ENCODE measurements around the gene ESYT1.

ESYT1 gene

GRCh38 chr12:56160193-56160763 is 32.2 kb downstream of the ESYT1 start:
- peak in 1 of 42 donors; percentile 41 for DNase-seq
- intact Hi-C loops (cut with DNase I): no loop called here

GRCh38 chr12:56160894-56161689 is 33.0 kb downstream of the ESYT1 start:
- DNase-seq: no peak
- intact Hi-C loops (cut with DNase I): no loop called here

- intact Hi-C loops (cut with DNase I): no loop called here
- DNase-seq: no peak
Observed at GRCh38 chr12:56161690-56162351, 33.8 kb downstream of the ESYT1 start.

GRCh38 chr12:56162468-56163290 is 34.6 kb downstream of the ESYT1 start:
- intact Hi-C loops (cut with DNase I): no loop called here
- peak in 2 of 42 donors; percentile 7 to 28 for DNase-seq

- intact Hi-C loops (cut with DNase I): no loop called here
- DNase-seq: no peak
Observed at GRCh38 chr12:56163533-56164344, 35.7 kb downstream of the ESYT1 start.

GRCh38 chr12:56164345-56164729 is 36.3 kb downstream of the ESYT1 start:
- intact Hi-C loops (cut with DNase I): no loop called here
- DNase-seq: no peak

GRCh38 chr12:56165369-56165768 is 37.3 kb downstream of the ESYT1 start:
- intact Hi-C loops (cut with DNase I): no loop called here
- no peak for DNase-seq

- intact Hi-C loops (cut with DNase I): no loop called here
- no peak for DNase-seq
Observed at GRCh38 chr12:56169229-56169759, 41.2 kb downstream of the ESYT1 start.

- no peak for DNase-seq
- intact Hi-C loops (cut with DNase I): no loop called here
Observed at GRCh38 chr12:56172839-56173238, 44.8 kb downstream of the ESYT1 start.

GRCh38 chr12:56178347-56178746 is 50.3 kb downstream of the ESYT1 start:
- intact Hi-C loops (cut with DNase I): no loop called here

GRCh38 chr12:56186957-56187356 is 58.9 kb downstream of the ESYT1 start:
- intact Hi-C loops (cut with DNase I): no loop called here
- no peak for DNase-seq

More at GRCh38 chr12:56178347-56178746, 50.3 kb downstream of the ESYT1 start:
- DNase-seq: no peak

- peak in 1 of 42 donors; percentile 19 for DNase-seq
- intact Hi-C loops (cut with DNase I): loop anchor here (2.0 kb wide), 1 partner anchor 61 kb away; no protein-coding TSS in a partner anchor
Observed at GRCh38 chr12:56188131-56188777, 60.2 kb downstream of the ESYT1 start.

- peak in 25 of 42 donors; percentile 8 to 51 (median 23) for DNase-seq
- intact Hi-C loops (cut with DNase I): loop anchor here (2.0 kb wide), 1 partner anchor 62 kb away; no protein-coding TSS in a partner anchor
Observed at GRCh38 chr12:56188778-56189098, 60.7 kb downstream of the ESYT1 start.

- DNase-seq: peak; percentile 53 to 93 (median 84)
- intact Hi-C loops (cut with DNase I): loop anchor here (2.0 kb wide), 1 partner anchor 63 kb away; no protein-coding TSS in a partner anchor
Observed at GRCh38 chr12:56189099-56189917, 61.2 kb downstream of the ESYT1 start, which contains the start of gene SMARCC2. SMARCC2 (minus strand) TSS chr12:56189483; CDS start chr12:56189461, 22 bp downstream.

- peak; percentile 53 to 95 (median 86) for DNase-seq
Observed at GRCh38 chr12:56189918-56190694, 62.0 kb downstream of the ESYT1 start.

GRCh38 chr12:56190695-56191155 is 62.7 kb downstream of the ESYT1 start:
- DNase-seq: no peak
- intact Hi-C loops (cut with DNase I): loop anchor here (2.0 to 10.0 kb wide), 2 partner anchors 34 to 74 kb away; partner anchors contain the start of genes COQ10A and NABP2

More at GRCh38 chr12:56189918-56190694, 62.0 kb downstream of the ESYT1 start:
- intact Hi-C loops (cut with DNase I): loop anchor here (2.0 to 10.0 kb wide), 3 partner anchors 35 to 75 kb away; partner anchors contain the start of genes COQ10A and NABP2

Data from head of caudate nucleus (tissue), 42 donors.